GM12873 (cell line): ENCODE results near the gene TMIE.

Experiments used
- TF ChIP-seq, protein P1 (sequence below): IDR thresholded peaks from 2 replicates; pipeline ENCODE4 v1.5.1; 2012; ENCODE audit warnings: low read depth, mild to moderate bottlenecking, moderate library complexity, low read length, control low read depth; ENCODE audit not compliant: insufficient read depth; ENCODE audit errors: missing control alignments

TMIE gene

DNA sequence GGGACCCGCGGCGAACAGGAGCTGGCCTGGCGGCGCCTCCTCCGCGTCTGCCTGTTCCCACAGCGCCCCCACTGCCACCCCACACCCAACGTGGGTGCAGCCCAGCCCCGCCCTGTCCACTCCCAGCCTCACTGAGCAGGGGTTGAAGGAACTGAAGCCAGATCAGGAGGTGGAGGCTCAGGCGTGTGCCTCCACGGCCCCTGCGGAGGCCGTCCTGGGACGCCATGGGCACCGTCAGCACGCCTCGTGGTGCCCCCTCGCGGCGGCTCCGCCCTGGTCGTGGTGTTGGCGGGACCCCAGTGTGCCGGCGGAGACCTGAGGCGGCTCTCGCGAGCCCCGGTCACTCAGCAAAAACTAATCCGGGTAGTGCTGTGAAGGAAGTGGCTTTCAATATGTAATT is 55.5 kb downstream of the TMIE start:
- TF ChIP-seq, protein P1, sequence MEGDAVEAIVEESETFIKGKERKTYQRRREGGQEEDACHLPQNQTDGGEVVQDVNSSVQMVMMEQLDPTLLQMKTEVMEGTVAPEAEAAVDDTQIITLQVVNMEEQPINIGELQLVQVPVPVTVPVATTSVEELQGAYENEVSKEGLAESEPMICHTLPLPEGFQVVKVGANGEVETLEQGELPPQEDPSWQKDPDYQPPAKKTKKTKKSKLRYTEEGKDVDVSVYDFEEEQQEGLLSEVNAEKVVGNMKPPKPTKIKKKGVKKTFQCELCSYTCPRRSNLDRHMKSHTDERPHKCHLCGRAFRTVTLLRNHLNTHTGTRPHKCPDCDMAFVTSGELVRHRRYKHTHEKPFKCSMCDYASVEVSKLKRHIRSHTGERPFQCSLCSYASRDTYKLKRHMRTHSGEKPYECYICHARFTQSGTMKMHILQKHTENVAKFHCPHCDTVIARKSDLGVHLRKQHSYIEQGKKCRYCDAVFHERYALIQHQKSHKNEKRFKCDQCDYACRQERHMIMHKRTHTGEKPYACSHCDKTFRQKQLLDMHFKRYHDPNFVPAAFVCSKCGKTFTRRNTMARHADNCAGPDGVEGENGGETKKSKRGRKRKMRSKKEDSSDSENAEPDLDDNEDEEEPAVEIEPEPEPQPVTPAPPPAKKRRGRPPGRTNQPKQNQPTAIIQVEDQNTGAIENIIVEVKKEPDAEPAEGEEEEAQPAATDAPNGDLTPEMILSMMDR, result no peak

- TF ChIP-seq, protein P1, result no peak
Measured at GRCh38 chr3:46759239-46760167, 58.3 kb downstream of the TMIE start.
